ENCODE measurements around the gene PLCH1.

DNA sequence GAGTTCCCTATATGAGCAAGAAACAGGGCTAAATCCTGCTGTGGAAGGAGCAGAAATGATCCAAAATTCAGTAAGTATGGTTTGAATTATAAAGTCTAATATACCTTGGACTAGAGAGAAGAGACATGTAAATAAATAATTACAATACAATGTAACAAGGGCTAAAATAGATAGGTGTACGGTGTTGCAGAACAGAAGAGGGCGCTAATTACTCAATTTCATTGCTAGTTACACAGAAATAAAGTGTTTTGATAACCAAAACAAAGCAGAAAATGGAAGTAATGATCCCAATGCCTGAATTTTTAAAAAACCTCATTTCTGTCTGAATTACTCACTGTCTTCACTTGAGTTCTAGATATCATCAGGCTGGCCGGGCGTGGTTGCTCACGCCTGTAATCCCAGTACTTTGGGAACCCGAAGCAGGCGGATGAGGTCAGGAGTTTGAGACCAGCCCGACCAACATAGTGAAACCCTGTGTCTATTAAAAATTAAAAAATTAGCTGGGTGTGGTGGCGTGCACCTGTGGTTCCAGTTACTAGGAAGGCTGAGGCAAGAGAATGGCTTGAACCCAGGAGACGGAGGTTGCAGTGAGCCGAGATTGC, 8.3 kb upstream of the PLCH1 start:
- TF ChIP-seq EZH2 (IDR thresholded peaks at IDR 0.05) = no peak
- TF ChIP-seq POLR2AphosphoS5 (IDR thresholded peaks at IDR 0.05; ENCODE audit: borderline replicate concordance, low read depth, low read length) = no peak
